Activated T-cell treated with anti-CD3 and anti-CD28 coated beads, Interleukin-2, amount 50 U/mL, for 72 hours (primary cell): ENCODE results near the gene LILRA6. TPM values are rescaled to one million over a fixed set of nuclear protein-coding genes. Genes with fewer than 3 reads are reported as not detected.
"Not testable (repeated sequence)": the region's sequence is repeated elsewhere in the genome, so short reads cannot be mapped to it uniquely, and the experiment has no call there.

ENCODE experiments used
- ATAC-seq, 2 donors: fragments of 150-1000 bp; cut with Tn5 transposase; replicated peaks in 1 of 2; 2 replicates each; pipeline ENCODE4 v1.10.0; 2021; ENCODE audit warnings: moderate library complexity in 2 of 2, mild to moderate bottlenecking in 1 of 2
- DNase-seq, 2 donors: peaks; one replicate each; pipeline ENCODE4 v3.0.0; 2021 to 2022; ENCODE audit warnings: mixed read lengths in 1 of 2
- H3K27ac Mint-ChIP-seq: one replicate; pipeline ENCODE4 v1.8.0; 2022; ENCODE audit warnings: mild to moderate bottlenecking, moderate library complexity, mixed read lengths
- H3K27me3 Mint-ChIP-seq: one replicate; pipeline ENCODE4 v1.8.0; 2022; ENCODE audit warnings: low read depth, mixed read lengths
- H3K36me3 Mint-ChIP-seq, 2 donors: one replicate each; pipeline ENCODE4 v1.8.0; 2022; ENCODE audit warnings: mixed read lengths in 2 of 2, mild to moderate bottlenecking in 1 of 2; ENCODE audit not compliant: insufficient read depth in 2 of 2
- H3K4me1 Mint-ChIP-seq: one replicate; pipeline ENCODE4 v1.8.0; 2022; ENCODE audit warnings: low read depth, mixed read lengths
- H3K4me3 Mint-ChIP-seq, 2 donors: one replicate each; pipeline ENCODE4 v1.8.0; 2022; ENCODE audit warnings: mild to moderate bottlenecking in 2 of 2, mixed read lengths in 2 of 2, moderate library complexity in 2 of 2
- H3K9me3 Mint-ChIP-seq, 2 donors: one replicate each; pipeline ENCODE4 v1.8.0; 2022; ENCODE audit warnings: mixed read lengths in 2 of 2
- total RNA-seq, 2 donors: library from RNA; stranded (reverse); gene quantifications; one replicate each; pipeline ENCODE4 v1.2.3, GENCODE V29; 2022

Gene LILRA6
- total RNA-seq, 2 donors from 2014 or later = not detected

GRCh38 chr19:54255105-54255775, 12.7 kb upstream of the LILRA6 start:
- Mint-ChIP-seq H3K9me3 (no peaks in the 10 kb centered on the region), H3K27me3 (peaks cover 6% of the 10 kb centered on the region), H3K4me1 (no peaks in the 10 kb centered on the region), H3K27ac (no peak overlapping the region), H3K36me3 (no peaks in the 10 kb centered on the region), H3K4me3 (no peak overlapping the region)
- no peak for ATAC-seq
- no peak for DNase-seq

GRCh38 chr19:54254195-54254906, 11.8 kb upstream of the LILRA6 start:
- Mint-ChIP-seq H3K4me1 (no peaks in the 10 kb centered on the region), H3K27ac (no peak overlapping the region), H3K4me3 (no peak overlapping the region), H3K36me3 (no peaks in the 10 kb centered on the region), H3K9me3 (no peaks in the 10 kb centered on the region), H3K27me3 (peaks cover 6% of the 10 kb centered on the region)
- ATAC-seq = no peak
- DNase-seq = no peak

GRCh38 chr19:54253331-54254194, 11.0 kb upstream of the LILRA6 start:
- Mint-ChIP-seq H3K4me3 (no peak overlapping the region), H3K36me3 (no peaks in the 10 kb centered on the region), H3K27me3 (peaks cover 6% of the 10 kb centered on the region), H3K9me3 (no peaks in the 10 kb centered on the region), H3K4me1 (no peaks in the 10 kb centered on the region), H3K27ac (no peak overlapping the region)
- ATAC-seq (no peak), DNase-seq (no peak)

DNA sequence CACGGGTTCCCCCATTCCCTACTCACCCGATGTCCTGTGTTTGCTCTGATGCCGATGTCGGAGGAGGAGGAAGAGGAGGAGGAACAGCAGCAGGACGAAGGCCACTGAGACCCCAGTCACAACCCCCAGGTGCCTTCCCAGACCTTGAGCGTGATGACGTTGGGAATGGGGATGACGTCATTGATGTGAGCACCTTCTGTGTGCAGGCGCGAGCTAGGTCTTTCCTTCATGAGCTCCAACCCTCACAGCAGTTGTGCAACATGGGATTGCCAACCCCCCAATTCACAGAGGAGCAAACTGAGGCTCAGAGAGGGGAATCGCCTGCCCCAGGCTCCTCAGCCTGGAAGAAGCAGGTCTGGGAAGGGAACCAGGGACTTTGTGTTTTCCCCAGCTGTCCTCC, 10.3 kb upstream of the LILRA6 start:
- no peak for DNase-seq
- no peak for ATAC-seq
- Mint-ChIP-seq H3K4me3 (no peak overlapping the region), H3K9me3 (no peaks in the 10 kb centered on the region), H3K4me1 (peaks cover 7% of the 10 kb centered on the region), H3K36me3 (no peaks in the 10 kb centered on the region), H3K27ac (no peak overlapping the region), H3K27me3 (peaks cover 6% of the 10 kb centered on the region)

DNA sequence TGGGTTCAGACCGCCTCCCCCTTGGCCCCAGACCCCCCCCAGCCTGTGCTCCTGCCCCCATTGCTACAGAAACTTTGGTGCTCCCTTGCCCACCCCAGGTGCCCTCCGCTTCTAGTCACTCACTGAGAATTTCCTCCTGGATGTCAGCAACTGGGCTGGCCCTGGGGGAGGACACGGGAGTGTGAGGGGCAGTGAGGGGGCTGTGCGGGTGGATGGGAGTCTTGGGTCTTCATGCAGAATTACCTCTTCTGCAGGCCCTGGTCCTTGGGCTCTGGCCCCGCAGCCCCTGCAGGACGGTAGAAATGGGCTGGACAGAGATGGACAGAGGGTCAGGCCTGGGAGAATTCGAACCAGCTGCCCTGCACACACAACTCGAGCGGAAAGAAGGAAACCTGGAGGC, 9.7 kb upstream of the LILRA6 start:
- H3K4me3 Mint-ChIP-seq = no peak overlapping the region

DNA sequence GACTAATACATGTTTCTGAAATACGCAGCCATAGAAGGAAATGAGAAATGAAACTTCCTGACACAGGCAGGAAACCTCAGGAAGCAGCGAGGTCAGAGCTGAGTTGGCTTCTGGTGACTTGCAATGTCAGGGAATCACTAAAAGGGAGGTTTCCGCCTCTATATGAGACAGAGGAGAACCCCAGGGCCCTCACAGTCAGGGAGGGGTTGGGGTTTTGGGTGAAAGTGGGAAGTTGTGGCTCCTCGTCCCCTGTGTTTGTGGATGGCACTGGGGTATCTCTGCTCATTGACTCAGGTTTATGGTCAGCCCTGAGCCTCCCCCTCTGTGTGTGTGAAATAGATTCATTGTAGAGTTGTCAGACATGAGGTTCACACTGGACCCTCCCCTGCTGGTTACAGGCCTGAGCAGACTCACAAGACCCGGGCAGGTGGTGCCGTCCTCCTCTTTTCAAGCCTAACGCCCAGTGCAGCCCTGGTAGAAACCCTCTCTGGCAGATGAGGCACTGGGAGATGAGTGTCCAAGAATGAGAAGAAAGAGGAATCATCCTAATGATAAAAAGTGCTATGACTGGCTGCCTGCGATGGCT, 5.5 kb upstream of the LILRA6 start:
- H3K27me3 Mint-ChIP-seq = no peaks in the 10 kb centered on the region
- peaks cover 16% of the 10 kb centered on the region for H3K4me1 Mint-ChIP-seq
- no peak overlapping the region for H3K27ac Mint-ChIP-seq
- ATAC-seq (peak; percentile 92 to 94), DNase-seq (peak; percentile 54 to 58)
- no peaks in the 10 kb centered on the region for H3K36me3 Mint-ChIP-seq
- no peaks in the 10 kb centered on the region for H3K9me3 Mint-ChIP-seq
- H3K4me3 Mint-ChIP-seq = peak overlapping the region; percentile 50 to 61

More for the DNA sequence above, 9.7 kb upstream of the LILRA6 start:
- no peak overlapping the region for H3K27ac Mint-ChIP-seq
- peaks cover 6% of the 10 kb centered on the region for H3K27me3 Mint-ChIP-seq
- H3K4me1 Mint-ChIP-seq = peaks cover 13% of the 10 kb centered on the region
- DNase-seq = no peak
- ATAC-seq = no peak
- H3K36me3 Mint-ChIP-seq = no peaks in the 10 kb centered on the region
- no peaks in the 10 kb centered on the region for H3K9me3 Mint-ChIP-seq

- DNase-seq = no peak
- no peak for ATAC-seq
- peak overlapping the region; percentile 71 for H3K27ac Mint-ChIP-seq
- H3K4me3 Mint-ChIP-seq = peak overlapping the region; percentile 50 to 61
- no peaks in the 10 kb centered on the region for H3K36me3 Mint-ChIP-seq
- H3K9me3 Mint-ChIP-seq = no peaks in the 10 kb centered on the region
- no peaks in the 10 kb centered on the region for H3K27me3 Mint-ChIP-seq
- H3K4me1 Mint-ChIP-seq = peaks cover 16% of the 10 kb centered on the region
Measured at GRCh38 chr19:54247106-54247930, 4.7 kb upstream of the LILRA6 start.

DNA sequence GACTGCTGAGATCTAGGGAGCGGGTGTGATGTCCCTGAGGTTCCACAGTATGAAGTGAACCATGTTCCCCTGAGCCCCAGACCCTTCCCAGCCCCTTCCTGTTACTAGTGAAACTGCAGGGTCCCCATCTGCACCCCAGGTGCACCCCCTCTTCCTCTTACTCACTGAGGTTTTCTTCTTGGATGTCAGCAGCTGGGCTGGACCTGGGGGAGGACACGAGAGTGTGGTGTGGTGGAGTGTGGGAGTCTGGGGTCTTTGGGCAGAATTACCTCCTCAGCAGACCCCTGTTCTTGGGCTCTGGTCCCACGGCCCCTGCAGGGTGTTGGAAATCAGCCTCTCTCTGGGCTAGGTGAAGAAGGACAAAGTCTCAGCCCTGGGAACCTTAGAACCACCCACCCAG, 3.3 kb upstream of the LILRA6 start:
- H3K27ac Mint-ChIP-seq = no peak overlapping the region
- peaks cover 16% of the 10 kb centered on the region for H3K4me1 Mint-ChIP-seq
- no peaks in the 10 kb centered on the region for H3K36me3 Mint-ChIP-seq
- DNase-seq (no peak), ATAC-seq (no peak)
- H3K4me3 Mint-ChIP-seq = no peak overlapping the region
- H3K27me3 Mint-ChIP-seq = no peaks in the 10 kb centered on the region
- H3K9me3 Mint-ChIP-seq = no peaks in the 10 kb centered on the region

- H3K27me3 Mint-ChIP-seq, H3K36me3 Mint-ChIP-seq, H3K27ac Mint-ChIP-seq, H3K9me3 Mint-ChIP-seq, DNase-seq, H3K4me3 Mint-ChIP-seq, ATAC-seq: not testable (repeated sequence)
- peaks cover 16% of the 10 kb centered on the region for H3K4me1 Mint-ChIP-seq
Measured at GRCh38 chr19:54243809-54244208, 1.2 kb upstream of the LILRA6 start.

DNA sequence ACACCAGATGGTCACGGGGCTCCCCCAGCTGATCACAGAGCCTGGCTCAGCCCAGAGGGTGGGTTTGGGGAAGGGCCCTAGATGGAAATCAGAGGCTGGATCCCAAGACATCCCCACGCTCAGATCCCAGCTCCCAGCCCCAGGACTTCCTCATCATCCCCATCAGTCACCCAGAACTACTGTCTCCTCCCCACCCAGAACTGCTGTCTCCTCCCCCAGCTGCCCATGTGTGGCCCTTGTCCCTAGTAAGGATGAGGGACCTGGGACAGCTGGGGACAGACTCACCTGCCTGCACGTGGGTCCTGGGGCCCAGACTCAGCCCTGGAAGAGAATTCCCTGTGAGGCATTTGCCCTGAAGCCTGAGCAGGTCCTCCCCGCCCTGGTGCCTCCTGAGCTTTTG, 356 bp downstream of the LILRA6 start:
- H3K36me3 Mint-ChIP-seq, H3K4me1 Mint-ChIP-seq, ATAC-seq, DNase-seq, H3K4me3 Mint-ChIP-seq, H3K9me3 Mint-ChIP-seq, H3K27ac Mint-ChIP-seq: not testable (repeated sequence)
- peaks cover 14% of the 10 kb centered on the region for H3K27me3 Mint-ChIP-seq

DNA sequence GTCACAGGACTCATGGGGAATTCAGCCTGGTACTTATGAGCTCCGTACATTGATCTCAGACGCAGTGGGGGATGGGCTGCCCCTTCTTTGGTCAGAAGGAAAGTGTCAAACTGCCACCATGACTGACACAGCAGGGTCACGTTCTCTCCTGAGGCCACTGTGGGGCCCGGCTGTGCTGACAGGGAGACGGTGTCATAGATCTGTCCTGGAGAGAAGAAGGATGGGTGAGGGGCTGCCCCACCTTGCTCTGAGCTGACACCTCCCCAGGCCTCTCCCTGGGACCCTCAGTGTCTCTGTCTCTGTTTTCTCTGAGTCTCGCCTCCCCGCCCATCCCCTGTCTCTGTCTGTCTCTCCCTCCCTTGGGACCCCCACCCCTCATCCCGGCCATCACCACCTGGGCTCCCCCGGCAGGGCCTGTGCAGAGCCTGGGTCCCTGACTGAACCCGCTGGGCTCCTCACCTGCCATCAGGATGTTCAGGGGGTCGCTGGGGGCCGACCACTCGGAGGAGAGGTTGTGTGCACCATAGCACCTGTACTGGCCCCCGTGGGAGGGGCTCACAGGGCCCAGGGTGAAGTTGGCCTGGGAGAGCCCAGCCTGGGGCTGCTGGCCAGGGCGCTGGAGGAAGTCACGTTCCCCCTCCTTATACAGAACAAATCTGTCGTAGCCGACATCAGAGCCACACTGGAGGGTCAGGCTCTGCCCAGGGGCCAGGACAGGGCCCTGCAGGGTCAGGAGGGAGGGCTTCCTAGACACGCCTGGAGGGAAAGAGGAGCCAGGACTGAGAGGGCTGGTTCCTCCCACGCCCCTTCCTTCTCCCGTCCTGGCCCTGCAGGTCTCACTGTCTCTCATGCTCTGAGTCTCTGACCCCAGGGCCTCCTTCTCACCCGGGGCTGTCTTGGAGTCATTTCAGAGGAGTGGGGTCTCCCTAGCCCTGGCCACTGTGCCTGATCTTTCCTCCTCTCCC, 1.9 kb downstream of the LILRA6 start:
- not testable (repeated sequence) for H3K4me3 Mint-ChIP-seq, ATAC-seq, H3K27ac Mint-ChIP-seq, DNase-seq, H3K36me3 Mint-ChIP-seq, H3K4me1 Mint-ChIP-seq, H3K9me3 Mint-ChIP-seq
- H3K27me3 Mint-ChIP-seq = peaks cover 26% of the 10 kb centered on the region
